PFSK-1 (cell line): ENCODE data around the gene POLR3E.

Source experiments
- FOXP2 ChIP-seq: optimal IDR thresholded peaks from 2 replicates; pipeline ENCODE3; 2011; ENCODE audit warnings: borderline replicate concordance, control low read depth, inconsistent platforms; ENCODE audit not compliant: insufficient read depth; ENCODE audit errors: extremely low read length, extremely low read depth
- POLR2AphosphoS5 ChIP-seq: IDR thresholded peaks from 2 replicates; pipeline ENCODE4 v1.6.1; 2012; ENCODE audit warnings: low read depth, mild to moderate bottlenecking, control low read depth, low read length, moderate library complexity
- REST ChIP-seq, 2 experiments: IDR thresholded peaks; 2 replicates each; pipeline versions ENCODE4 v1.6.1 to v1.8.0; 2011 to 2012; ENCODE audit warnings: low read depth in 2 of 2, low read length in 2 of 2, control low read depth in 1 of 2, inconsistent platforms in 1 of 2, mild to moderate bottlenecking in 1 of 2, moderate library complexity in 1 of 2; ENCODE audit not compliant: insufficient read depth in 1 of 2
- SIN3A ChIP-seq: IDR thresholded peaks from 2 replicates; pipeline ENCODE4 v1.6.1; 2012; ENCODE audit warnings: mild to moderate bottlenecking, low read length, moderate library complexity, borderline replicate concordance; ENCODE audit not compliant: insufficient read depth
- TAF1 ChIP-seq: IDR thresholded peaks from 2 replicates; pipeline ENCODE4 v1.6.1; 2012; ENCODE audit warnings: low read length, control low read depth, borderline replicate concordance; ENCODE audit not compliant: insufficient read depth

The POLR3E gene

GRCh38 chr16:22353191-22353919 is 56.1 kb downstream of the POLR3E start:
- TF ChIP-seq TAF1 (no peak), REST (IDR thresholded peaks at IDR 0.05; ENCODE audit: insufficient read depth in 1 of 2, low read depth in 2 of 2, low read length in 2 of 2) (no peak), SIN3A (no peak), FOXP2 (no peak), POLR2AphosphoS5 (no peak)

- TF ChIP-seq REST (IDR thresholded peaks at IDR 0.05; ENCODE audit: insufficient read depth in 1 of 2, low read depth in 2 of 2, low read length in 2 of 2), result no peak
- TF ChIP-seq SIN3A, result no peak
- TF ChIP-seq TAF1, result no peak
- TF ChIP-seq POLR2AphosphoS5, result no peak
- TF ChIP-seq FOXP2, result no peak
These were observed 56.8 kb downstream of the POLR3E start for GRCh38 chr16:22353933-22354541.

- no peak for TF ChIP-seq REST (IDR thresholded peaks at IDR 0.05; ENCODE audit: insufficient read depth in 1 of 2, low read depth in 2 of 2, low read length in 2 of 2)
- TF ChIP-seq TAF1, result no peak
- no peak for TF ChIP-seq SIN3A
These were observed 58.3 kb downstream of the POLR3E start for GRCh38 chr16:22355487-22355908.

- TF ChIP-seq POLR2AphosphoS5 (no peak), SIN3A (no peak), FOXP2 (no peak), TAF1 (no peak), REST (IDR thresholded peaks at IDR 0.05; ENCODE audit: insufficient read depth in 1 of 2, low read depth in 2 of 2, low read length in 2 of 2) (no peak)
These were observed 59.9 kb downstream of the POLR3E start for GRCh38 chr16:22356930-22357634.
